A549 (cell line): Measurements from ENCODE around the gene FAM76A.
"Not testable (repeated sequence)": the region's sequence is repeated elsewhere in the genome, so short reads cannot be mapped to it uniquely, and the experiment has no call there.

Experiments
- HDAC2 ChIP-seq: fragments of 200-600 bp; sonication (generic); IDR thresholded peaks from 2 replicates; pipeline ENCODE4 v1.6.1; 2016
- NPAS2 ChIP-seq: fragments of 250-450 bp; sonication (Bioruptor Pico); IDR thresholded peaks from 2 replicates; pipeline ENCODE4 v1.8.0; 2022; ENCODE audit warnings: mild to moderate bottlenecking, moderate library complexity, borderline replicate concordance
- POLR2A ChIP-seq: IDR thresholded peaks from 2 replicates; pipeline ENCODE4 v1.6.1; 2012; ENCODE audit warnings: mild to moderate bottlenecking, low read length
- TF ChIP-seq, protein P1 (sequence below): IDR thresholded peaks from 2 replicates; pipeline ENCODE4 v1.6.1; 2012
- TF ChIP-seq, protein P2 (sequence below): fragments of >200 bp; sonication (Bioruptor Twin); formaldehyde crosslinking; IDR thresholded peaks from 3 replicates; pipeline ENCODE4 v1.5.1; 2016
- TF ChIP-seq, protein P3 (sequence below): fragments of 450-650 bp; IDR thresholded peaks from 2 replicates; pipeline ENCODE4 v1.6.1; 2014; ENCODE audit warnings: antibody characterized with exemption
- TF ChIP-seq, protein P4 (sequence below): fragments of 200-600 bp; sonication (generic); IDR thresholded peaks from 2 replicates; pipeline ENCODE4 v1.6.1; 2016; ENCODE audit warnings: antibody characterized with exemption, mild to moderate bottlenecking, moderate library complexity

DNA sequence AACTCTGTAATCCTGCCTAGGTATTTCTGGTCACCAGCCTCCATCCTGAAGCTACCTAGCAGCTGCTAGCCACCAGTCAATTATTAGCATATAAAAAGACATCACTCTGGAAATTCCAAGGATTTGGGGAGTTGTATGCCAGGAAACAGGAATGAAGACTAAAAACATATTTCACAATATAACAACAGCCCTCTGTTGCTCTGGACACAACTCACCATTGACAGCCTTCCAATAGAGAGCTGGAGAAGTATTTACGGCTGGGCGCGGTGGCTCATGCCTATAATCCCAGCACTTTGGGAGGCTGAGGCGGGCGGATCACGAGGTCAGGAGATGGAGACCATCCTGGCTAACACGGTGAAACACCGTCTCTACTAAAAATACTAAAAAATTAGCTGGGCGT, 28.9 kb upstream of the FAM76A start:
- TF ChIP-seq, protein P1, sequence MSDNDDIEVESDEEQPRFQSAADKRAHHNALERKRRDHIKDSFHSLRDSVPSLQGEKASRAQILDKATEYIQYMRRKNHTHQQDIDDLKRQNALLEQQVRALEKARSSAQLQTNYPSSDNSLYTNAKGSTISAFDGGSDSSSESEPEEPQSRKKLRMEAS, result not testable (repeated sequence)
- TF ChIP-seq, protein P2, sequence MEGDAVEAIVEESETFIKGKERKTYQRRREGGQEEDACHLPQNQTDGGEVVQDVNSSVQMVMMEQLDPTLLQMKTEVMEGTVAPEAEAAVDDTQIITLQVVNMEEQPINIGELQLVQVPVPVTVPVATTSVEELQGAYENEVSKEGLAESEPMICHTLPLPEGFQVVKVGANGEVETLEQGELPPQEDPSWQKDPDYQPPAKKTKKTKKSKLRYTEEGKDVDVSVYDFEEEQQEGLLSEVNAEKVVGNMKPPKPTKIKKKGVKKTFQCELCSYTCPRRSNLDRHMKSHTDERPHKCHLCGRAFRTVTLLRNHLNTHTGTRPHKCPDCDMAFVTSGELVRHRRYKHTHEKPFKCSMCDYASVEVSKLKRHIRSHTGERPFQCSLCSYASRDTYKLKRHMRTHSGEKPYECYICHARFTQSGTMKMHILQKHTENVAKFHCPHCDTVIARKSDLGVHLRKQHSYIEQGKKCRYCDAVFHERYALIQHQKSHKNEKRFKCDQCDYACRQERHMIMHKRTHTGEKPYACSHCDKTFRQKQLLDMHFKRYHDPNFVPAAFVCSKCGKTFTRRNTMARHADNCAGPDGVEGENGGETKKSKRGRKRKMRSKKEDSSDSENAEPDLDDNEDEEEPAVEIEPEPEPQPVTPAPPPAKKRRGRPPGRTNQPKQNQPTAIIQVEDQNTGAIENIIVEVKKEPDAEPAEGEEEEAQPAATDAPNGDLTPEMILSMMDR, result not testable (repeated sequence)
- TF ChIP-seq, protein P3, sequence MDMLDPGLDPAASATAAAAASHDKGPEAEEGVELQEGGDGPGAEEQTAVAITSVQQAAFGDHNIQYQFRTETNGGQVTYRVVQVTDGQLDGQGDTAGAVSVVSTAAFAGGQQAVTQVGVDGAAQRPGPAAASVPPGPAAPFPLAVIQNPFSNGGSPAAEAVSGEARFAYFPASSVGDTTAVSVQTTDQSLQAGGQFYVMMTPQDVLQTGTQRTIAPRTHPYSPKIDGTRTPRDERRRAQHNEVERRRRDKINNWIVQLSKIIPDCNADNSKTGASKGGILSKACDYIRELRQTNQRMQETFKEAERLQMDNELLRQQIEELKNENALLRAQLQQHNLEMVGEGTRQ, result not testable (repeated sequence)
- not testable (repeated sequence) for TF ChIP-seq NPAS2, POLR2A, HDAC2
- TF ChIP-seq, protein P4, sequence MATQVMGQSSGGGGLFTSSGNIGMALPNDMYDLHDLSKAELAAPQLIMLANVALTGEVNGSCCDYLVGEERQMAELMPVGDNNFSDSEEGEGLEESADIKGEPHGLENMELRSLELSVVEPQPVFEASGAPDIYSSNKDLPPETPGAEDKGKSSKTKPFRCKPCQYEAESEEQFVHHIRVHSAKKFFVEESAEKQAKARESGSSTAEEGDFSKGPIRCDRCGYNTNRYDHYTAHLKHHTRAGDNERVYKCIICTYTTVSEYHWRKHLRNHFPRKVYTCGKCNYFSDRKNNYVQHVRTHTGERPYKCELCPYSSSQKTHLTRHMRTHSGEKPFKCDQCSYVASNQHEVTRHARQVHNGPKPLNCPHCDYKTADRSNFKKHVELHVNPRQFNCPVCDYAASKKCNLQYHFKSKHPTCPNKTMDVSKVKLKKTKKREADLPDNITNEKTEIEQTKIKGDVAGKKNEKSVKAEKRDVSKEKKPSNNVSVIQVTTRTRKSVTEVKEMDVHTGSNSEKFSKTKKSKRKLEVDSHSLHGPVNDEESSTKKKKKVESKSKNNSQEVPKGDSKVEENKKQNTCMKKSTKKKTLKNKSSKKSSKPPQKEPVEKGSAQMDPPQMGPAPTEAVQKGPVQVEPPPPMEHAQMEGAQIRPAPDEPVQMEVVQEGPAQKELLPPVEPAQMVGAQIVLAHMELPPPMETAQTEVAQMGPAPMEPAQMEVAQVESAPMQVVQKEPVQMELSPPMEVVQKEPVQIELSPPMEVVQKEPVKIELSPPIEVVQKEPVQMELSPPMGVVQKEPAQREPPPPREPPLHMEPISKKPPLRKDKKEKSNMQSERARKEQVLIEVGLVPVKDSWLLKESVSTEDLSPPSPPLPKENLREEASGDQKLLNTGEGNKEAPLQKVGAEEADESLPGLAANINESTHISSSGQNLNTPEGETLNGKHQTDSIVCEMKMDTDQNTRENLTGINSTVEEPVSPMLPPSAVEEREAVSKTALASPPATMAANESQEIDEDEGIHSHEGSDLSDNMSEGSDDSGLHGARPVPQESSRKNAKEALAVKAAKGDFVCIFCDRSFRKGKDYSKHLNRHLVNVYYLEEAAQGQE, result not testable (repeated sequence)
